IPS-11a (cell line): ENCODE measurements around the gene TECPR2.
"Not testable (repeated sequence)": the region's sequence is repeated elsewhere in the genome, so short reads cannot be mapped to it uniquely, and the experiment has no call there.

ENCODE experiments used
- H3K4me3 ChIP-seq: one replicate; pipeline ENCODE4 v1.5.1; 2013; ENCODE audit warnings: low read depth, low read length, control low read depth

TECPR2 gene

GRCh38 chr14:102524451-102525218, 161.9 kb downstream of the TECPR2 start:
- H3K4me3 ChIP-seq: peak overlapping the region; percentile 33

GRCh38 chr14:102525219-102525928, 162.6 kb downstream of the TECPR2 start:
- H3K4me3 ChIP-seq: peak overlapping the region; percentile 33

DNA sequence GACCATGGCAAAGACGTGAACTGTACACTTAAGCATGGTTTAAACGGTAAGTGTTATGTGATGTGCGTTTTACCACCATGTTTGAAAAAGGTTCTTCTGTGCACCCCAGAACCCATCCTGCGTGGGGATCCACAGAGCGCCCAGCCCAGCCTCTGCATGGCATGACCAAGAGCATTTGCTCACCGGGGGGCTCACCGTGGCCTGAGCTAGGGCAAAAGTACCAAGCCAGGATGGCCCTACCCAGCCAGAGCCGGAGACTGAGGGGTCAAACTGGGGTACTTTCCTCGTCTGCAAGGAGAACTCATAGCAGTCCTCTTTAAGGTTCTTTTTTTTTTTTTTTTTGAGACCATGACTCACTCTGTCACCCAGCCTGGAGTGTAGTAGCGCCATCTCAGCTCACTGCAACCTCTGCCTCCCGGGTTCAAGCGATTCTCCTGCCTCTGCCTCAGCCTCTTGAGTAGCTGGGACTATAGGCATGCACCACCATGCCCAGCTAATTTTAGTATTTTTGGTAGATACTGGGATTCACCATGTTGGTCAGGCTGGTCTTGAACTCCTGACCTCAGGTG, 163.3 kb downstream of the TECPR2 start:
- no peak overlapping the region for H3K4me3 ChIP-seq

DNA sequence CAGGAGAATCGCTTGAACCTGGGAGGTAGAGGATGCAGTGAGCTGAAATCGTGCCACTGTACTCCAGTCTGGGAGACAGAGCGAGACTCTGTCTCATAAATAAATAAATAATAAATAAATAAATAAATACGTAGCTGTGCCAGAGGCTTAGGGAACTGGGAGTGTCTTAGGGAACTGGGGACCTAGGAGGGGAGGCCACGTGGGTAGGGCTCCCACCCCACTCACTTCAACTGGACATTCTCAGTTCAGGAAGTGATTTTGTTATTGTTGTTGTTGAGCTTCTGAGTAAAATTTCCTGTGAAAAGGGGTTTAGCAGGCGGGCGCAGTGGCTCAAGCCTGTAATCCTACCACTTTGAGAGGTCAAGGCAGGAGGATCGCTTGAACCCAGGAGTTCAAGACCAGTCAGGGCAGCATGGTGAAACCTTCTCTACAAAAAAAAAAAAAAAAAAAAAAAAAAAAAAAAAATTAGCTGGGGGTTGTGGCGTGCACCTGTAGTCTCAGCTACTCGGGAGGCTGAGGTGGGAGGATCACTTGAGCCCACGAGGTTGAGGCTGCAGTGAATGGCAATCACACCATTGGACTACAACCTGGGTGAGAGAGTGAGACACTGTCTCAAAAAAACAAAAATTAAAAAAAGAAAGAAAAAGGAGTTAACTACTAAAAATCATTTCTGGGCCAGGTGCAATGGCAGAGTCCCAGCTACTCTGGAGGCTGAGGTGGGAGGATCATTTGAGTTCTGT, 165.9 kb downstream of the TECPR2 start:
- H3K4me3 ChIP-seq: no peak overlapping the region

- no peak overlapping the region for H3K4me3 ChIP-seq
These were observed 168.2 kb downstream of the TECPR2 start for GRCh38 chr14:102530828-102531478.

DNA sequence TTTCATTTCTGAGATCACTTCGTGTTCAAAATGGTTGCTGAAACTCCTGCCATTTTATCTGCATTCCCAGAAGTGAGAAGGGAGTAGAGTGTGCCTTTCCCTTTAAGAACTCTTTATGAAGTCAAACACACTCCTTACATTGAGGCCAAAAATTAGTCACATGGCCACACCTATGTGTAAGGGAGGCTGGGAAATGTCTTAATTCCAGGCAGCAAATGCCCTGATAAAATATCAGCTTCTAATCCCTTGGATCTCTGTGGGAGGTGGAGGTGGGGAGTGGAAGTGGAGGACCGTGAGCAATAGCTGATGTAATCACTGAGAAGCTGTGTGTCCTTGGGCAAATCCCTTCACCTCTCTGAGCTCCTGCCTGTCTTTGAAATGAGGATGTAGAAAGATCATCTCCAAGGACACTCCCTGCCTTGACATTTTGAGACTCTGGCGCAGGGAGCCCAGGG, 169.5 kb downstream of the TECPR2 start:
- no peak overlapping the region for H3K4me3 ChIP-seq

GRCh38 chr14:102537981-102538601, 175.3 kb downstream of the TECPR2 start:
- no peak overlapping the region for H3K4me3 ChIP-seq

GRCh38 chr14:102538602-102539543, 176.1 kb downstream of the TECPR2 start:
- no peak overlapping the region for H3K4me3 ChIP-seq

- H3K4me3 ChIP-seq: no peak overlapping the region
These were observed 177.0 kb downstream of the TECPR2 start for GRCh38 chr14:102539544-102540314.

DNA sequence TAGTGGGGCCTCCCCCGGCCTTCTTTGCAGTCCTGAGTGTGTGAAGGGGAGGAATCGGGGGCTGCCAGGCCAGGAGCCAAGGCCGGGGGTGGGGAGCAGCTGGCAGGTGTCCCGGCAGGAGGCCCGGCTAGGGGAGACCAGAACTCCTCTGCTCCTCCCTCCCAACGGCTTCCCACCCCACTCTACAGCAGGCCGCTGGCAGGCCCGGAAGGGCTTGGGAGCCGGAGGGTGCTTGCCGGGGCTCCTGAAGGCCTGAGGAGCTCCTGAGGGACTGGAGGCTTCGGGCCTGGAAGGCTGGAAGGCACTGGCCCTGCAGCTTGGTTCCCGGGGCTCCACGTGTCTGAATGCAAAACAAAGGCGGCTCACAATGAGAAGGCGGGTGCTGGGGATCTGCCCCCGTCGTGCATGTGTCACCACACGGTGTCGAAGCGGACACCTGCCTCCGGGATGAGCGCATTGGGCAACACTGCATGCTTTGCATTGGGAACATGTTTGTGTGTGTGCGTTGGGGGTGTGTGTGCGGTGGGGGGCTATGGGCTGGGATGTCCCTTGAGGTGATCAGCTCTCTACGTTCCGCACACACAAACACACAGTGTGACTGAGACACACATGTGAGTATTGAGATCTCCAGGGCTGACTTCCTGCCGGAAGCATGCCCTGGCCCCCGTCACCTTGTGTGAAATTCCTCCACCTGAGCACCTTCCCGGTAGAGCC, 177.7 kb downstream of the TECPR2 start:
- H3K4me3 ChIP-seq: no peak overlapping the region

GRCh38 chr14:102541029-102541491, 178.3 kb downstream of the TECPR2 start:
- not testable (repeated sequence) for H3K4me3 ChIP-seq

DNA sequence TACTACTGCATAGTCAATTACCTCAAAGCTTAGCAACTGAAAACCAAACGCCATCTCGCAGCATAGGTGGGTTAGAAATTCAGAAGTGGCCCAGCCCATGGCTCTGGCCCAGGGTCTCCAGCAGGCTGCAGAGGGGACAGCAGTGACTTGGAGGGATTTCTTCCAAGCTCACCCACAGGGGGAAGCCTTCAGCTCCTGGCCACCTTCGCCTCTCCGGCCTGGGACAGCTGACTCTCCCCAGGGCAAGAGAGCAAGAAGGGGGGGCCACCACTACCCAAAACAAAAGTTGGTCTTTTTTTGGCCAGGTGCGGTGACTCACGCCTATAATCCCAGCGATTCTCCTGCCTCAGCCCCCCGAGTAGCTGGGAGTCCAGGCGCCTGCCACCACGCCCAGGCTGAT, 179.0 kb downstream of the TECPR2 start:
- H3K4me3 ChIP-seq: no peak overlapping the region

DNA sequence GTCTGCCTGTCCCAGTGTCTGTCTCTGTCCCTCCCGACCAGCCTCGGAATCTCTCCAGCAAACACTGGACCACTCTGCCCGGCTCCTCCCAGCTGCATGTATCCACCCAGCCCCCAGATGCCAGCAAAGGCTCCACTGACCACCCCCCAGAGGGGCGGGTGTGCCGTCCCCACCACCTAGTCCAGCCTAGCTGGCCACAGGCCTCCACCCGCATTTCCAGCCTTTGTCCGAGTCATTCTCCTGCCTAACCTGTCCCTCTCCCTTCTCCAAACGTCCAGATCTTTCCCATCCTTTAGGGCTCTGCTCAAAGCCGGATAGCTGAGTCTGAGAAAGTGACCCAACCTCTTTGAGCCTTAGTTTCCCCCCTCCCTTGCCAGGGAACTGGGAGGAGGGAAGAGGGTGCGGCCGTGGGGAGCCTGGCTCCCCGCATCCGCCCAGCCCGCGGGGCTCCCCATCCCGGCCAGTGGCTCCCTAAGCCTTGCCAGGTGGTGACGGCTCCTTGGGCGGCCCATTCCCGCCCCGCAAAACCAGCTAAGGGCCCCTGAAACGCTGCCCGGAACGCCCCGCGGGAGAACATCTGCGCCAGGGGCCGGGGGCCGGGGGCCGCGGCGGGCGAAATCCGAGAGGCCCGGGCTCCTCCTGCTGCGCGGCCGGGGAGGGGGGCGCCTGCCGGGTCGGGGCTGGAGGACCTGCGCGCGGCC, 181.5 kb downstream of the TECPR2 start:
- H3K4me3 ChIP-seq: no peak overlapping the region

DNA sequence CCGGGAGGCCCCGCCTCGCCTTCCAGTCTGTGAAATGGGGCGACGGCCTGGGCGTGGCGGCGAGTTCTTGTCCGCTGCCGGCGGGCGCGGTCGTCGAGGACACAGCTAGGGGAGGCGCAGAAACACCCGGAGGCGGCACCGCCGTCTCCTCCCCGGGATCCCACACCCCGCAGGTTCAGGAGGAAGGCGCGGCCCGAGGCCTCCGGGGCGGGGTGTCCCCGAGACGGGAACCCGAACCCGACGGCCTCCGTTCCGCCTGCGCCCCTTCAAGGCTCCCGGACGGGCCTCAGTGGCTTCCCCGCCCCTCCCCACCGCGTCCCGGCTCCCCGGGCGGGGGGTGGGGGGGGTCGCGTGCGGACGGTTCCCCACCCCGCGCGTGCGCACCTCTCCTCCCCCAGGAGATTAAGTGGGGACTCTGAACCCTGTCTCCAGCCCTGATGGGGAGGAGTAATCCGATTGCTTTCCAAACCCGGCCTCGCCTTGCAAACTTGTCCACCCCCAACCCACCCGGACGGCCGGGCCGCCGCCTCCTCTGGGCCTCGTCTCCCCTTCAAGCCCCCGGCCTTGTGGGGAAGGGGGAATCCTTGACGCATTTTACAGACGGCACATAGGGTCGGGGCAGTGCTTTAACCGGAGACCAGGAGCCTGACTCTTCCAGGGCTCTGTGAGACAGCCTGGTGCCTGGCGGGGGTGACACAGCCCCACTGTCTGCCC, 182.2 kb downstream of the TECPR2 start:
- H3K4me3 ChIP-seq: no peak overlapping the region

DNA sequence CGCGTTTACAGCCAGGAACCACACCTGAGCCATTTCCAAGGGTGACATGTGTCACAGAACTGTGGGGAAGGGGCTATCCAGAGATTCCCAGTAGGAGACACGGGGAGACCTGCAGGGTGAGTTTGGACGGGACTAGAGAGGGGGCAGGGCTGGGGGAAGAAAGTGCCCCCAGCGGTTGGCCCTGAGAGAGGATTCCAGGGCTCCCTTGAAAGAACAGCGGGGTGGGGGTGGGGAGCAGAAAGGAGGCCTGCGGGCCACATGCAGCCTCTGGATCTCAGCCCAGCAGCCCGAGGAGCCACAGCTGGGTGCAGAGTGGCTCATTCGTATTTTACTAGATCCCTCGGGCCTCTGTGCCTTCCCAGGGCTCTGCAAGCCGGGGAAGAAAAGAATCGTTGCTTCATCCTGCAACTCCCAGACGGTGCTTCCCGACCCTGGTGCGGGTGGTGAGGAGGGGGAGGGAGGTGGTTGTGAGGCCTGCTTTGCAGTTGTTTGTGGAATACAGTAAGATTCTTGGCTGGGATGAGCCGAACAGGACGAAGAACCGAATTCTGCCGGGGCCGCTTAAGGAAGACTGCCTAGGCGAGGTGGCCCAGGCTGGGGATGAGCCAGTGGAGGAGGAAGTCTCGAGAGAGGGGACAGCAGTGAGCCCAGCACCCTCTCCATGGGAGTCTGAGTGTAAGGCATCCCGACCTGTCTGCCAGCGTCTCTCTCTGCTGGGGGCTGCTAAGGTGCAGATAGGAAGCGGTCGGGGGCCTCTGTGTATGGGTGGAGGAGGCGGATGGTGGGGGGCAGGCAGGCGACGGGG, 182.9 kb downstream of the TECPR2 start:
- no peak overlapping the region for H3K4me3 ChIP-seq
